Kidney tubule cell (primary cell): ENCODE results near the gene IGDCC3.

Experiments used
- DNase-seq: peaks from one replicate; pipeline ENCODE4 v3.0.0-alpha.2; 2018; ENCODE audit warnings: low spot score

IGDCC3 gene

GRCh38 chr15:65388306-65389080, 10.7 kb upstream of the IGDCC3 start:
- no peak for DNase-seq

GRCh38 chr15:65386886-65387285, 9.1 kb upstream of the IGDCC3 start:
- DNase-seq = no peak

- no peak for DNase-seq
These were observed 8.6 kb upstream of the IGDCC3 start for GRCh38 chr15:65386376-65386775.

- no peak for DNase-seq
These were observed 8.1 kb upstream of the IGDCC3 start for GRCh38 chr15:65385870-65386258.

- peak; percentile 84 for DNase-seq
These were observed 7.4 kb upstream of the IGDCC3 start for GRCh38 chr15:65384895-65385869.

- no peak for DNase-seq
These were observed 6.7 kb upstream of the IGDCC3 start for GRCh38 chr15:65384505-65384894.

- no peak for DNase-seq
These were observed 6.2 kb upstream of the IGDCC3 start for GRCh38 chr15:65383991-65384390.

GRCh38 chr15:65383456-65383855, 5.7 kb upstream of the IGDCC3 start:
- DNase-seq = no peak

GRCh38 chr15:65382921-65383320, 5.1 kb upstream of the IGDCC3 start:
- no peak for DNase-seq

- no peak for DNase-seq
These were observed 4.3 kb upstream of the IGDCC3 start for GRCh38 chr15:65382146-65382491.

- no peak for DNase-seq
These were observed 3.8 kb upstream of the IGDCC3 start for GRCh38 chr15:65381445-65382145.

- DNase-seq = no peak
These were observed 2.2 kb upstream of the IGDCC3 start for GRCh38 chr15:65379986-65380385.

GRCh38 chr15:65377105-65377975, 462 bp downstream of the IGDCC3 start:
- peak; percentile 29 for DNase-seq

GRCh38 chr15:65376767-65377104, 1.1 kb downstream of the IGDCC3 start:
- DNase-seq = no peak

- DNase-seq = no peak
These were observed 1.8 kb downstream of the IGDCC3 start for GRCh38 chr15:65375871-65376607.

GRCh38 chr15:65374821-65375401, 2.9 kb downstream of the IGDCC3 start:
- DNase-seq = peak; percentile 42

GRCh38 chr15:65374334-65374733, 3.5 kb downstream of the IGDCC3 start:
- DNase-seq = no peak

- DNase-seq = no peak
These were observed 4.6 kb downstream of the IGDCC3 start for GRCh38 chr15:65373163-65373651.

- DNase-seq = no peak
These were observed 5.1 kb downstream of the IGDCC3 start for GRCh38 chr15:65372787-65373067.

GRCh38 chr15:65371976-65372786, 5.6 kb downstream of the IGDCC3 start:
- no peak for DNase-seq
